AG04450 (cell line): ENCODE results near the gene CLIC3. TPM values are rescaled to one million over a fixed set of nuclear protein-coding genes. Genes with fewer than 3 reads are reported as not detected.

Experiments used
- CTCF ChIA-PET: fragments of 300-600, 350-600 bp; formaldehyde crosslinking; extraction: SDS; loops from one replicate; lab custom pipeline; 2022; ENCODE audit warnings: antibody characterized with exemption, inconsistent platforms; lab: Charles Lee
- POLR2A ChIA-PET: fragments of 350-600 bp; formaldehyde crosslinking; extraction: SDS; loops from one replicate; lab custom pipeline; 2021; ENCODE audit warnings: antibody characterized with exemption, inconsistent platforms; lab: Yijun Ruan, JAX
- DNase-seq: peaks from one replicate; pipeline ENCODE4 v3.0.0-alpha.2; 2011; ENCODE audit warnings: low read depth, low spot score
- H3K27ac ChIP-seq: one replicate; pipeline ENCODE4 v1.5.1; 2012; ENCODE audit warnings: low read depth, low read length, control low read depth
- H3K27me3 ChIP-seq: one replicate; pipeline ENCODE4 v1.6.0; 2012; ENCODE audit warnings: low read length; ENCODE audit not compliant: control insufficient read depth, insufficient read depth
- H3K4me3 ChIP-seq: 2 replicates; pipeline ENCODE4 v1.5.1; 2011; ENCODE audit warnings: mild to moderate bottlenecking, low read depth, low read length, control low read depth
- H3K9me3 ChIP-seq: 2 replicates; pipeline ENCODE4 v1.5.1; 2012; ENCODE audit warnings: low read length; ENCODE audit not compliant: control insufficient read depth, insufficient read depth
- polyA plus RNA-seq: library from polyadenylated mRNA; depleted of rRNA; stranded (reverse); fragments of >200 nt; gene quantifications from 2 replicates; pipeline ENCODE4 v1.2.3, GENCODE V29; 2011
- TF ChIP-seq, protein P1 (sequence below): IDR thresholded peaks from 2 replicates; pipeline ENCODE4 v1.5.1; 2011; ENCODE audit warnings: low read depth, low read length, control low read depth, inconsistent platforms

CLIC3 gene
- polyA plus RNA-seq, 1 experiment, result 0.42 TPM

- CTCF ChIA-PET, result interaction anchor here (0.5 to 2.2 kb wide), 10 partner anchors 10 to 83 kb away, joined by 3 to 13 read pairs (median 8); partner anchors contain the start of gene PAXX
- TF ChIP-seq, protein P1, sequence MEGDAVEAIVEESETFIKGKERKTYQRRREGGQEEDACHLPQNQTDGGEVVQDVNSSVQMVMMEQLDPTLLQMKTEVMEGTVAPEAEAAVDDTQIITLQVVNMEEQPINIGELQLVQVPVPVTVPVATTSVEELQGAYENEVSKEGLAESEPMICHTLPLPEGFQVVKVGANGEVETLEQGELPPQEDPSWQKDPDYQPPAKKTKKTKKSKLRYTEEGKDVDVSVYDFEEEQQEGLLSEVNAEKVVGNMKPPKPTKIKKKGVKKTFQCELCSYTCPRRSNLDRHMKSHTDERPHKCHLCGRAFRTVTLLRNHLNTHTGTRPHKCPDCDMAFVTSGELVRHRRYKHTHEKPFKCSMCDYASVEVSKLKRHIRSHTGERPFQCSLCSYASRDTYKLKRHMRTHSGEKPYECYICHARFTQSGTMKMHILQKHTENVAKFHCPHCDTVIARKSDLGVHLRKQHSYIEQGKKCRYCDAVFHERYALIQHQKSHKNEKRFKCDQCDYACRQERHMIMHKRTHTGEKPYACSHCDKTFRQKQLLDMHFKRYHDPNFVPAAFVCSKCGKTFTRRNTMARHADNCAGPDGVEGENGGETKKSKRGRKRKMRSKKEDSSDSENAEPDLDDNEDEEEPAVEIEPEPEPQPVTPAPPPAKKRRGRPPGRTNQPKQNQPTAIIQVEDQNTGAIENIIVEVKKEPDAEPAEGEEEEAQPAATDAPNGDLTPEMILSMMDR, result no peak
- DNase-seq, result no peak
- Histone ChIP-seq H3K27ac (no peak overlapping the region), H3K27me3 (no peaks in the 10 kb centered on the region), H3K9me3 (no peaks in the 10 kb centered on the region; the same call in 1 of the 2 replicates), H3K4me3 (no peak overlapping the region)
- POLR2A ChIA-PET, result no interaction called here
Observed at GRCh38 chr9:137030538-137031527, 34.5 kb upstream of the CLIC3 start.

GRCh38 chr9:137030006-137030405 lies 33.6 kb upstream of the CLIC3 start:
- TF ChIP-seq, protein P1, result no peak
- Histone ChIP-seq H3K9me3 (no peaks in the 10 kb centered on the region; the same call in 1 of the 2 replicates), H3K27me3 (no peaks in the 10 kb centered on the region), H3K27ac (no peak overlapping the region), H3K4me3 (no peak overlapping the region)
- ChIA-PET CTCF (interaction anchor here (0.5 to 2.2 kb wide), 32 partner anchors 9 to 243 kb away, joined by 3 to 15 read pairs (median 6); partner anchors contain the start of genes AJM1, C8G, CLIC3 and FBXW5), POLR2A (interaction anchor here (1.4 kb wide), 1 partner anchor 86 kb away, joined by 3 read pairs; no protein-coding TSS in a partner anchor)
- no peak for DNase-seq

- CTCF ChIA-PET, result interaction anchor here (0.6 to 2.2 kb wide), 34 partner anchors 8 to 242 kb away, joined by 3 to 15 read pairs (median 6); partner anchors contain the start of genes AJM1, C8G, CLIC3 and FBXW5
- TF ChIP-seq, protein P1, result peak; percentile 88
- no peaks in the 10 kb centered on the region; the same call in 1 of the 2 replicates for H3K9me3 ChIP-seq
- H3K27ac ChIP-seq, result no peak overlapping the region
- POLR2A ChIA-PET, result interaction anchor here (1.4 kb wide), 1 partner anchor 86 kb away, joined by 3 read pairs; no protein-coding TSS in a partner anchor
- no peaks in the 10 kb centered on the region for H3K27me3 ChIP-seq
- DNase-seq, result no peak
- H3K4me3 ChIP-seq, result no peak overlapping the region; the same call in 1 of the 2 replicates
Observed at GRCh38 chr9:137029058-137029936, 32.9 kb upstream of the CLIC3 start.

GRCh38 chr9:137028263-137029057 lies 32.1 kb upstream of the CLIC3 start:
- no peak for DNase-seq
- TF ChIP-seq, protein P1, result peak; percentile 29; the same call in 1 of the 2 replicates
- Histone ChIP-seq H3K9me3 (no peaks in the 10 kb centered on the region; the same call in 1 of the 2 replicates), H3K4me3 (peak overlapping the region; percentile 59), H3K27me3 (no peaks in the 10 kb centered on the region), H3K27ac (no peak overlapping the region)
- POLR2A ChIA-PET, result interaction anchor here (1.4 kb wide), 1 partner anchor 85 kb away, joined by 3 read pairs; no protein-coding TSS in a partner anchor
- CTCF ChIA-PET, result interaction anchor here (0.6 to 2.2 kb wide), 27 partner anchors 8 to 241 kb away, joined by 3 to 15 read pairs (median 6); partner anchors contain the start of genes C8G, CLIC3, FBXW5 and PAXX
